Measurements from ENCODE around the gene HOXA9. TPM values are rescaled to one million over a fixed set of nuclear protein-coding genes. Genes with fewer than 3 reads are reported as not detected.

The HOXA9 gene
- total RNA-seq: not detected

DNA sequence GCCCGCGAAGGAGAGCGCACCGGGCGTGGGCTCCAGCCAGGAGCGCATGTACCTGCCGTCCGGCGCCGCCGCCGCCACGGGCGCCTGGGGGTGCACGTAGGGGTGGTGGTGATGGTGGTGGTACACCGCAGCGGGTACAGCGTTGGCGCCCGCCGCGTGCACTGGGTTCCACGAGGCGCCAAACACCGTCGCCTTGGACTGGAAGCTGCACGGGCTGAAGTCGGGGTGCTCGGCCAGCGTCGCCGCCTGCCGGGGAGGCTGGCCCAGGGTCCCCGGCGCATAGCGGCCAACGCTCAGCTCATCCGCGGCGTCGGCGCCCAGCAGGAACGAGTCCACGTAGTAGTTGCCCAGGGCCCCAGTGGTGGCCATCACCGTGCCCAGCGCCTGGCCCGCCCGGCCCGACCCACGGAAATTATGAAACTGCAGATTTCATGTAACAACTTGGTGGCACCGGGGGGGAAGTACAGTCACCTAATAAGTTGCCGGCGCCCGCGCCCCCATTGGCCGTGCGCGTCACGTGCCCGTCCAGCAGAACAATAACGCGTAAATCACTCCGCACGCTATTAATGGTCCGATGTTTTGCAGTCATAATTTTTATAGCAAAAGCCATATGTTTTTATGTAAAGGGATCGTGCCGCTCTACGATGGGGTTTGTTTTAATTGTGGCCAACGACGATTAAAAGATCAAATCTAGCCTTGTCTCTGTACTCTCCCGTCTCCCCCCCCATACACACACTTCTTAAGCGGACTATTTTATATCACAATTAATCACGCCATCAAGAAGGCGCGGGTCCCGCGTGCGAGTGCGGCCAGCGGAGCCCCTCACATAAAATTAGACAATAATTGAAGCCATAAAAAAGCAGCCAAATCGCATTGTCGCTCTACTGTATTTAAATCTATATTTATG is at the start of gene HOXA9:
TSS of gene HOXA9 (minus strand) at position 449 of the 907 bp plus-strand sequence. CDS start at position 369, 80 bp downstream.
- Histone ChIP-seq H3K27ac (peak within 1 kb of the TSS in 1 of 2 donors; percentile 26), H3K27me3 (replicated peaks; ENCODE audit: insufficient read depth) (peaks cover 9% of the 10 kb centered on the region), H3K4me3 (peak within 1 kb of the TSS; percentile 62), H3K4me1 (ENCODE audit: control insufficient read depth in 1 of 2, low read depth in 2 of 2) (peaks cover 8 to 26% of the 10 kb centered on the region in 2 donors), H3K9me3 (no peaks in the 10 kb centered on the region), H3K36me3 (no peaks in the 10 kb centered on the region)
- DNase-seq (ENCODE audit: low spot score): no peak
- TF ChIP-seq, protein P1, sequence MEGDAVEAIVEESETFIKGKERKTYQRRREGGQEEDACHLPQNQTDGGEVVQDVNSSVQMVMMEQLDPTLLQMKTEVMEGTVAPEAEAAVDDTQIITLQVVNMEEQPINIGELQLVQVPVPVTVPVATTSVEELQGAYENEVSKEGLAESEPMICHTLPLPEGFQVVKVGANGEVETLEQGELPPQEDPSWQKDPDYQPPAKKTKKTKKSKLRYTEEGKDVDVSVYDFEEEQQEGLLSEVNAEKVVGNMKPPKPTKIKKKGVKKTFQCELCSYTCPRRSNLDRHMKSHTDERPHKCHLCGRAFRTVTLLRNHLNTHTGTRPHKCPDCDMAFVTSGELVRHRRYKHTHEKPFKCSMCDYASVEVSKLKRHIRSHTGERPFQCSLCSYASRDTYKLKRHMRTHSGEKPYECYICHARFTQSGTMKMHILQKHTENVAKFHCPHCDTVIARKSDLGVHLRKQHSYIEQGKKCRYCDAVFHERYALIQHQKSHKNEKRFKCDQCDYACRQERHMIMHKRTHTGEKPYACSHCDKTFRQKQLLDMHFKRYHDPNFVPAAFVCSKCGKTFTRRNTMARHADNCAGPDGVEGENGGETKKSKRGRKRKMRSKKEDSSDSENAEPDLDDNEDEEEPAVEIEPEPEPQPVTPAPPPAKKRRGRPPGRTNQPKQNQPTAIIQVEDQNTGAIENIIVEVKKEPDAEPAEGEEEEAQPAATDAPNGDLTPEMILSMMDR (IDR thresholded peaks at IDR 0.05): no peak
- no peak for ATAC-seq (ENCODE audit: insufficient number of reproducible peaks, low FRiP score, low read depth)

DNA sequence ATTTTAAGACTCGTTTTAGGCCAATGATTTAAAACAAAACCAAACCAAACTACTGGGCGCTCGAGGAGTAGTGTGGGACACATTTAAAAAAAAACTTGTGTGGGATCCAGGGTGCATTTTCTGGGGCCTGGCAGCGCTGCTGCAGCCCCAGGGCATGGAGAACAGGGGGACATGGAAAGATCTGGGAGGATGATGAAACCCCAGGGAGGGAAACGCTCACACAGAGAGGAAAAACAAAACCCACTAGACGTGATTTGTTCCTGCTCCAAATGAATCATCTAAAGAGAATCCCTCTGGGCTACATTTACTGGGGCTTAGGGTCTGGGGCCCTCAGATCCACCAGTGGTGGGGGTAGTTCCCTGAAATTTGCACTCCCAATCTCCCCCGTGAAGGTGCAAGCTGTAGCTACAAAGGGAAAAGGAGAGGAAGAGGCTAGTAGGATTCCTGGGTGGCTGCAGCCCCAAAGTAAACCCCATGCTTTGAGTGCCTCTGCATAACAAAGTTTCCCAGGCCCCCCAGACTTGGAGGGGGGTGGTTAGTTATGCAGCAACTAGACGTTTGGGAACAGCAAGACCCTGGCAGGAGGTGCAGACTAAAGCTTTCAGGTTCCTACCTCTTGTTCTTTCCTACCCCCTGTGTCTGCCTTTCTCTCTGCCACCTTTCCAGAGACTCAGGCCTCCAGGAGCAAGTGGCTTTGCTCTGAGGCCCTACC is 49.1 kb upstream of the HOXA9 start:
- peaks cover 6% of the 10 kb centered on the region for H3K27me3 ChIP-seq (replicated peaks; ENCODE audit: insufficient read depth)
- TF ChIP-seq, protein P1 (IDR thresholded peaks at IDR 0.05): no peak

GRCh38 chr7:27213433-27214238 is 48.3 kb upstream of the HOXA9 start:
- Histone ChIP-seq H3K36me3 (no peaks in the 10 kb centered on the region), H3K27ac (no peak overlapping the region), H3K4me3 (no peak overlapping the region), H3K9me3 (no peaks in the 10 kb centered on the region), H3K4me1 (ENCODE audit: control insufficient read depth in 1 of 2, low read depth in 2 of 2) (peaks cover 4 to 15% of the 10 kb centered on the region in 2 donors), H3K27me3 (replicated peaks; ENCODE audit: insufficient read depth) (peaks cover 6% of the 10 kb centered on the region)
- TF ChIP-seq, protein P1 (IDR thresholded peaks at IDR 0.05): no peak
- DNase-seq (ENCODE audit: low spot score) (no peak), ATAC-seq (ENCODE audit: insufficient number of reproducible peaks, low FRiP score, low read depth) (no peak)

More for the DNA sequence above, 49.1 kb upstream of the HOXA9 start:
- Histone ChIP-seq H3K27ac (no peak overlapping the region), H3K4me3 (no peak overlapping the region), H3K36me3 (no peaks in the 10 kb centered on the region), H3K4me1 (ENCODE audit: control insufficient read depth in 1 of 2, low read depth in 2 of 2) (peaks cover 4 to 15% of the 10 kb centered on the region in 2 donors), H3K9me3 (no peaks in the 10 kb centered on the region)
- ATAC-seq (ENCODE audit: insufficient number of reproducible peaks, low FRiP score, low read depth) (no peak), DNase-seq (ENCODE audit: low spot score) (no peak)

- ATAC-seq (ENCODE audit: insufficient number of reproducible peaks, low FRiP score, low read depth): no peak
- DNase-seq (ENCODE audit: low spot score): no peak
- no peaks in the 10 kb centered on the region for H3K9me3 ChIP-seq
- H3K4me3 ChIP-seq: no peak overlapping the region
- no peak overlapping the region for H3K27ac ChIP-seq
- H3K4me1 ChIP-seq (ENCODE audit: control insufficient read depth in 1 of 2, low read depth in 2 of 2): peaks cover 4 to 15% of the 10 kb centered on the region in 2 donors
- H3K27me3 ChIP-seq (replicated peaks; ENCODE audit: insufficient read depth): peaks cover 6% of the 10 kb centered on the region
- TF ChIP-seq, protein P1 (IDR thresholded peaks at IDR 0.05): no peak
- no peaks in the 10 kb centered on the region for H3K36me3 ChIP-seq
These were observed 47.4 kb upstream of the HOXA9 start for GRCh38 chr7:27212497-27213432.
